Vein endothelial cell (primary cell): ENCODE measurements around the gene CFAP61. TPM values are rescaled to one million over a fixed set of nuclear protein-coding genes. Genes with fewer than 3 reads are reported as not detected.

ENCODE experiments used
- small RNA-seq: library from RNA; depleted of rRNA; stranded (forward); fragments of <200 nt; gene quantifications from one replicate; pipeline ENCODE3, GENCODE V24; 2012
- total RNA-seq: library from RNA; depleted of rRNA; stranded (reverse); fragments of >200 nt; gene quantifications from 2 replicates; pipeline ENCODE4 v1.2.3, GENCODE V29; 2012

Gene CFAP61, protein sequence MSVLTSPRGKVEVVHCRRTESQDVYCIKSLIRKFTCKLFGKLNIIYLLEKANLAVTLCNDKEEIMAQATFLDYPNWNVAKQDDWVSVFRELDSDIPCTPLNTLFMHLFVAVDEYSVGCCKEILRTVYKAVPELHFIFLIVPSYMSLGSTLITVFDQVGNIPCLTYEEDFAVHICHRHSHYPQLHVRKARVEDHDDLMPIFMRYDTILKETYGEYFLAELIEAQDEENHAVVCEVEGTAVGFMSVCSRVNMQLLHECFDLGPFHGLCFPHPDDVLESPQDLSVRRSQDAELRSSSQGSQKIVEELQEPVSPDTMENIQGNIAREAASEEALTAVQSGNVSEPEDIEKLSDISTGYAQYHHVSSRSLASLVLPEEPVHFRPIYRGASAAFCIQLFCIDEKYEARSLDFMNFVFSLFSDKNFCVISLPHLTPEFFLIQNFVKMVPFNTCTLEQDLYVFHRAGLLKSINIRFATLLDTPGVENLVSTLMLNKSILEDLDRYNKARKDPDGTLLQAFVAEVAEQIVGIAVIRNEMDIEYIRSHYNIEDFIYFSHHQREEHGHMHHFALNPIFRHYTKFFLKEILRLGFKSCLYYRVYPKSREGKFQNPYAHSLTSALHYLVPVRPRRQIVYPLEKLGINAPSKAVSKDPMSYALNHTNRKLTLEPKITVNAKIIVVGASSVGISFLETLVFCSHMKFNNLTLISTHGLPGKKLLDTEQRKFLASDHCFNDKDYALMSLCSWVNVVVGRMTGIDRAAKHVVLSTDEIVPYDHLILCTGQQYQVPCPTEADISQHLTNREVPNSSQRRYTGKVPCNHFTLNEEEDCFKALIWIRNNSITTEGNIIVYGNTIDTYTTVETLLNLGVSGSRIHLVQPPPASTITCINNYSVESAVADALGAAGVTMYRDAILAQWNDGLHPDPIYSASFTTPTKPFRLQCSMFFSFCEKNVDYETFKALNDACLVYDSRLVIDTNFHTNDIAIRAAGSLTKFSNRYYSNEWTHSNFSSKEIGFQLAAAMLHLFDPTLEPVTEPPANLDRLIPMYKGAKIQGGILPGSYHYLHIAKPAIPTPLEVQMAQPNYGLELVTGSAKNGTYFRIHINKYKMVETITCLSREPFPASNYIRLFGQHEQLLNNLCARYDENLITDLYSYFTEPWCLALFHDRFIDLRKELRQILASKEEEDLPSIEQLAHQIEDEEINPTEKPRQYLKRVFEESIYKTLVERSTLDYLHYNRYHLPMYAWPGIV
- not detected in 2 replicates for total RNA-seq

DNA sequence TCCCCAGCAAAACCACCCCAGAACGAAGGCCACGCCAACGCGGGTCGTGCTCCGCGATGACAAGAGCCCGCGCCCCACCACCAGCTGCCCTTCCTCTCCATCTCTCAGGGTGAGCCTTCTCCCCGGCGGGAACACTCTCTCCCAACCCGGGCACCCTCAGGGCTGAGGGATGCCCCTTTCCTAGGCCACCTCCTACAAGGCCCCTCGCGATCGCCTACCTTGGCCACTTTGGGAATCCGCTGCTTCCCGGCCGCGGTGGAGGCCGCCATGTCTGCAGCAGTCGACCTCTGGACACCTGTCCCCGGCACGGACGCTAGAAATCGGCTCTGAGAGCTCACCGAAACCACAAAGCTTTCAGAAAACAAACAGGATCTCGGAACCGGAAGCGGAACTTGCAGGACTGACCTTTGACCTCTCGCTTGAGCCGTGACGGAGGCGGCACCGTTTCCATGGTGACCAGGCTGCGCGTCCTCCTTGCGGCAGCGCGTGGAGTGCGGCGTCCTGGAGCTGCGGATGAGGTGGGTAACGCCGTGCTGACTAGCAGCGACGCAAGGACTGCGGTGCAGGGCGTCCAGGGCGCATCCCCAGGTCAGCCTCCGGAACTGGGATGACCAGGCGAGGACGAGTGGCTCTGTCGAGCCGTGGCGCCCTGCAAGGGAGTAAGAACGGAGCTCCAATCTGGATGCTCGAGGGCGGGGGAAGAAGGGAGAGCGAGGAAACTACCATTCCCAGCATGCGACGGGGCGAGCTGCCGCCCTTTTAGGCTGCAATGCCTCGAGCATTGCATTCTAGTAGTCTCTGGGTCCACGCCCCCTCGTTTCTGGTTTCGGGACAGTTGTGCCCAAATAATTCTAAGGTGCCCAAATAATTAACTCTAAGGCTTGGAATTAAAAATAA is at the start of gene CFAP61, which contains the start of gene CRNKL1:
CFAP61 (plus strand) TSS at position 459 of the 897 bp plus-strand sequence. CDS start 4,122 bp downstream, outside the sequence.
CRNKL1 (minus strand) TSS at position 393 of the 897 bp plus-strand sequence; CDS start at position 269, 124 bp downstream.

DNA sequence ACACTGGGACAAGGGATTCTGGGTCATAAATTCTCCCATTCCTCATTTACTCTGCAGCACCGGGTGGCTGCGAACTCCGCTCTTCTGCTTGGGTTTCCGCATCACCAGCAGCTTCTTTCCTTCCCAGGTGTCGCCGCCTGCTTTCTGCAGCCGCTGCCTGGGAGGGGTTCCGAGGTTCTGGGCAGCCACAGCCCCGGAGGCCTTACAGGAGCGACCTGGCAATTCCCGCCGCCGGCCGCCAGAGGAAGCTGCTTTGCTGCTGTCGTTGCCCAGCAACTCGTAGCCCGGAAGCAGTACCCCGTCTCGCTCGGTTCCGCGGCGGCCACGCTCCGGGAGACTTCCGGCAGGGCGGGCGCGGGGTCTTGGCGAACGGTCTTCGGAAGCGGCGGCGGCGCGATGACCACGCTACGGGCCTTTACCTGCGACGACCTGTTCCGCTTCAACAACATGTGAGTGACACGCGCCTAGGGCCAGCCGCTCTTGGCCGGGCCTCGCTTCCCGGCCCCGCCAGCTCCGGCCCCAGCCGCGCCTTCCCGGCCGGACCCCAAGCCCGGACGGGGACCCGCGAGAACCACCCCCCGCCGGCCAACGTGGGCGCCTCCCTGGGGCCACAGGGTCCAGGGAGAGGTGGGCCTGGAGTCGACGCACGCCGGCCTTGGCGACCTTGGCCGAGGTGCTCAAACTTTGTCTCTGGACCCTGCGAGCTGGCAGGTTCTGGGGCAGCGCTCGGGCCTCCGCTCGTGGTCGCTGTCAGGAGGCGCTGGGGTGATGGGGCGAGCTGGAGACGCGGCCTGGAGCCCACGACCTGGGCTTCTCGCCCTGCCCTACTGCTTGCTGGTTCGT is 35.1 kb upstream of the CFAP61 start, which contains the start of gene NAA20:
NAA20 (plus strand) TSS at position 362 of the 843 bp plus-strand sequence; CDS start at position 397, 35 bp downstream.

DNA sequence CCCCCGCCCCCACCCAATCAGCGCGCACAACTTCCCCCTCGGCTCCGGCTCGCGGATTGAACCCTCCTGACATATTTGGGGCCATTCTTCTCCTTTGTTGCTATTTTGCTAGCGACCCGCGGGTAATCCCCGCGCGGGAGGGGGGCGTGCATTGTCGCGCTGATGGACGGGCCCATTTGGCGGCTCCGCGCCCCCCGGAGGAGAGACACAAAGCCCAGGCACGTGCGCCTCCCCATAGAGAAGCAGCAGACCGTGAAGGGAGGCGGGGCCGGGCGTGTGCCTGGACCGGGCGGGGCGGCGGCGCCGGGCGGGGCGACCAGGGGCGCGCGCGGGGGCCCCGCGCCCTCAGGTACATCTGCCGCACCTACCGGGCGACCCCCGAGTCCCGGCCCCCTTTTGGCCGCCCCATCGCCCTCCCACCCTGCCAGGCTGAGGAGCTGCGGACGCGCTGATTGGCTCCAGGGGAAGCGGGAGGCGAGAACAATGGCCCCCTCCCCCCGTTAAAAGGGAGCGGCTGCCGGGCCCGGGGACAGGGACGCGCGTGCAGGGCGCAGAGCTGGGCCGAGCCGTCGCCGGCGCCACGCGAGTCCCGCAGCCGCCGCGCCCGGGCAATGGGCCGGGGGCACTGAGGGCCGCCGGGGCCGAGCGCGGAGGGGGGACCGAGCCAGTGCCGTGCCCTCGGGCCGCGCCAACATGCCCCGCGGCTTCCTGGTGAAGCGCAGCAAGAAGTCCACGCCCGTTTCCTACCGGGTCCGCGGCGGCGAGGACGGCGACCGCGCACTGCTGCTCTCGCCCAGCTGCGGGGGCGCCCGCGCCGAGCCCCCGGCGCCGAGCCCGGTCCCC is 315.5 kb downstream of the CFAP61 start, which contains the start of gene INSM1:
INSM1 (plus strand) TSS at position 530 of the 843 bp plus-strand sequence; CDS start at position 694, 164 bp downstream.

Small RNA genes within 50 kb of the gene (small RNA-seq; reads per million reads assigned to genes)
- not detected for gene RN7SL690P

Other genes with a start within 250 kb of the CFAP61 start
- gene NAA20, start 35.2 kb upstream of the CFAP61 start, total RNA-seq = 47.2 and 50.6 TPM in 2 replicates
- gene CRNKL1, start 66 bp upstream of the CFAP61 start, total RNA-seq = 21.9 and 24.5 TPM in 2 replicates